ENCODE results near the gene HRCT1. TPM values are rescaled to one million over a fixed set of nuclear protein-coding genes. Genes with fewer than 3 reads are reported as not detected.

The HRCT1 gene
- total RNA-seq, 1 donor from 2014 or later = not detected

DNA sequence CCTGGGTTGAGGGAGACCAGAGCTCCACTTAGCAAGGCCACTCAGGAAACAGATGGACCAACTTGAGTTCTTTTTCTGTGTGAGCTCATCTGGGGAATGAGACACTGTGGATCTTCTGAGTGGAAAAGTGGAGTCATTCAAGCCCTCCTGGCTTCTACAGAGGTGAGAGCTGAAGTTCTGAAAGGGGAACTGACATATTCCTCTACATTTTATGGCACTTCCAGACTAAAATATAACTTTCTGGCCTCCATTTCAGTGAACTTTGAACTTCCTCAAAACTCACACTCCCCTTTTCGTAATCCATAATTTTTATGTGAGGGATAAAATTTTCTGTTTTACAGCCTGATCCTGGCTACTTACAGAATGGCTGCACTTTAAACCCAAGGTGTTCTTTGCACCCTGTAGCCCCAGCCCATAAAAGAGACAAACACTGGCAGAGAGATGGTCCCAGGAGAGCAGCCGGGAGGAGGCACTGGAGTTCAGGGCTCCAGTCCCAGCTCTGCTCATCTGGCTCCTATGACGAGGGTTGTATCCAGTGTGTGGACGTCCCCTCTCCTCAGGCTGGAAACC lies 14.1 kb downstream of the HRCT1 start:
- TF ChIP-seq, protein P1, sequence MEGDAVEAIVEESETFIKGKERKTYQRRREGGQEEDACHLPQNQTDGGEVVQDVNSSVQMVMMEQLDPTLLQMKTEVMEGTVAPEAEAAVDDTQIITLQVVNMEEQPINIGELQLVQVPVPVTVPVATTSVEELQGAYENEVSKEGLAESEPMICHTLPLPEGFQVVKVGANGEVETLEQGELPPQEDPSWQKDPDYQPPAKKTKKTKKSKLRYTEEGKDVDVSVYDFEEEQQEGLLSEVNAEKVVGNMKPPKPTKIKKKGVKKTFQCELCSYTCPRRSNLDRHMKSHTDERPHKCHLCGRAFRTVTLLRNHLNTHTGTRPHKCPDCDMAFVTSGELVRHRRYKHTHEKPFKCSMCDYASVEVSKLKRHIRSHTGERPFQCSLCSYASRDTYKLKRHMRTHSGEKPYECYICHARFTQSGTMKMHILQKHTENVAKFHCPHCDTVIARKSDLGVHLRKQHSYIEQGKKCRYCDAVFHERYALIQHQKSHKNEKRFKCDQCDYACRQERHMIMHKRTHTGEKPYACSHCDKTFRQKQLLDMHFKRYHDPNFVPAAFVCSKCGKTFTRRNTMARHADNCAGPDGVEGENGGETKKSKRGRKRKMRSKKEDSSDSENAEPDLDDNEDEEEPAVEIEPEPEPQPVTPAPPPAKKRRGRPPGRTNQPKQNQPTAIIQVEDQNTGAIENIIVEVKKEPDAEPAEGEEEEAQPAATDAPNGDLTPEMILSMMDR (conservative IDR thresholded peaks at IDR 0.05) = no peak
- DNase-seq (ENCODE audit: low read depth, low spot score) = no peak
- no peaks in the 10 kb centered on the region for H3K27me3 Mint-ChIP-seq (ENCODE audit: low read depth)
- no peak overlapping the region for H3K27ac Mint-ChIP-seq (ENCODE audit: unreplicated experiment)
- H3K36me3 Mint-ChIP-seq (ENCODE audit: low read depth) = no peaks in the 10 kb centered on the region
- H3K4me3 Mint-ChIP-seq = no peak overlapping the region
- peaks cover 15% of the 10 kb centered on the region for H3K4me1 Mint-ChIP-seq
- H3K9me3 Mint-ChIP-seq = no peaks in the 10 kb centered on the region

DNA sequence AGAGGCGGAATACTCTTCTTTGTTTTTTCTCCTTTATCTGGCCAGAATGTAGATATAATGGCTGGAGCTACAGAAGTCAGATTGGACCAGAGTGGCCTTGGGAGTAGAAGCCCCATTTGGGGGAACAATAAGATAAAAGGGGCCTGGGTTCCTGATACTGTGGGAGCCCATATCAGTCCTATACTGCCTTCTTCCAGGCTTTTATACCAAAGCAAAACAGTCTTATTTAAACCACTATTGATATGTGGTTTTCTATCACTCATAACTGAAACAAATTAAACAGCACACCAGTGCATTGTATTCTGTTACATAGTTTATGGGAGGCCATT lies 17.6 kb downstream of the HRCT1 start:
- no peak for DNase-seq (ENCODE audit: low read depth, low spot score)
- no peak overlapping the region for H3K27ac Mint-ChIP-seq (ENCODE audit: unreplicated experiment)
- H3K36me3 Mint-ChIP-seq (ENCODE audit: low read depth) = no peaks in the 10 kb centered on the region
- H3K27me3 Mint-ChIP-seq (ENCODE audit: low read depth) = peaks cover 7% of the 10 kb centered on the region
- TF ChIP-seq, protein P1 (conservative IDR thresholded peaks at IDR 0.05) = no peak
- H3K4me1 Mint-ChIP-seq = peaks cover 15% of the 10 kb centered on the region
- H3K9me3 Mint-ChIP-seq = no peaks in the 10 kb centered on the region
- H3K4me3 Mint-ChIP-seq = no peak overlapping the region

DNA sequence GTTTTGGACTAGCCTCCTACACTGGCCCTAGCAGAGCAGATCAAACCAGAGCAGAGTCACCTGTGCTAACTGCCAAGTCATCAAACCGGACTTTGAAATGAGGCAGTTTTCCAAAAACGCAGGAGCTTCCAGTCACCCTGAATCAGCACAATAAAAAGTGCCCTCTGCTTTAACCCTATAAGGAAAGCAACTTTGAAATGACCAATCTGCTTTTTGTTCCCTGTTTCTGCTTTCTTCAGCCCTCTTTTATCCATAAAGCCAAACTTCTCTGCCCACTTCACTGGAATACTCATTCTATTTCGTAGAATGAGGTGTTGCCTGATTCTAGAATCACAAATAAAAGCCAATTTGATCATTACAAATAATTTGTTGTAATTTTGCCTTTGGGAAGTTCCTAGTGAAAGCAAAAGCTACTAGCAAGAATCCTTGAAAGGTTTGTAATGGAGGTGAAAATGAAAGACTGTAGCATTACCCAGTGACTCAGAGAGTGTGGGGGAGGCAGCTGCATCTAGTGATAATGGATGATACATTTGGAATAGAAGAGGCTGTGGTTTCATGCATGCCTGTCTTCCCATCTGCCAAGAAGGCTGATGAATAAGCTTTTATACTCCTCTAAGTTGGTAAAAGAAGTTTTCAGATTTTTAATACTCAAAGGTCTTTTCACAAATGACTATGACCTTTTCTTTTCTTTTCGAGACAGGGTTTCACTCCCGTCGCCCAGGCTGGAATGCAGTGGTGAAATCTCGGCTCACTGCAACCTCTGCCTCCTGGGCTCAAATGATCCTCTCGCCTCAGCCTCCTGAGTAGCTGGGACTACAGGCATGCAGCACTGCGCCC lies 18.1 kb downstream of the HRCT1 start:
- H3K4me3 Mint-ChIP-seq = no peak overlapping the region
- H3K27ac Mint-ChIP-seq (ENCODE audit: unreplicated experiment) = no peak overlapping the region

DNA sequence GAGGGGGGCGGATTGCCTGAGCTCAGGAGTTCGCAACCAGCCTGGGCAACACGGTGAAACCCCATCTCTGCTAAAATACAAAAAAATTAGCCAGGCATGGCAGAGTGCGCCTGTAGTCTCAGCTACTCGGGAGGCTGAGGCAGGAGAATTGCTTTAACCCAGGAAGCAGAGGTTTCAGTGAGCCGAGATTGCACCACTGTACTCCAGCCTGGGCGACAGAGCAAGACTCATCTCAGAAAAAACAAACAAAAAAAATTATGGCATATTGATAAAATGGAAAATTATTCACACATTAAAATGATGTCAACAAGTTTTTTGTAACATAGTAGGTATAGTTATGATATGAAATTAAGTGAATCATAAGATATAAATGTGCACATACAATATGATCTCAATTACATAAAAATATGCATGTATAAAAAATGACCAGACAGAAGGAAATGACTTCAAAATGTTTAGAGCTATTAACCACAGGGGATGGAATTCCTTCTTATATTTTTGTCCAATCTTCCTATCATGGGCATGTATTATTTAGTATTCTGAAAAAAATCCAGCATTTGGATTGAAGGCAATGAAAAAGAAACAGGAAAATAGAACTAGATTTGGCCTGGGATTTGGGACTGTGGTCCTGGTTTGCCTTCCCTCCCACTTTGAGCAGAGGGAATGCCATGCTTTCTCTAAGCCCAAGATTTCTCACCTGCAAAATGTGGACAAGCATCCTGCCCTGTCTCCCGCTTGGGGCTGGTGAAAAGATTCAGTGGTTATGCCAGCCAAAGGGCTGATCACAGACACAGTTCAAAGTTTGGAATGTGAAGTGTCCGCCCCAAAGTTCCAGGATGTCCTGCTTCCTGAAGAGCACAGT lies 22.8 kb downstream of the HRCT1 start:
- peaks cover 19% of the 10 kb centered on the region for H3K27me3 Mint-ChIP-seq (ENCODE audit: low read depth)
- H3K27ac Mint-ChIP-seq (ENCODE audit: unreplicated experiment) = no peak overlapping the region
- H3K9me3 Mint-ChIP-seq = no peaks in the 10 kb centered on the region
- H3K36me3 Mint-ChIP-seq (ENCODE audit: low read depth) = no peaks in the 10 kb centered on the region
- no peak overlapping the region for H3K4me3 Mint-ChIP-seq
- DNase-seq (ENCODE audit: low read depth, low spot score) = no peak
- H3K4me1 Mint-ChIP-seq = peaks cover 10% of the 10 kb centered on the region
- TF ChIP-seq, protein P1 (conservative IDR thresholded peaks at IDR 0.05) = no peak

More for the DNA sequence above, 18.1 kb downstream of the HRCT1 start:
- TF ChIP-seq, protein P1 (conservative IDR thresholded peaks at IDR 0.05) = no peak
- Mint-ChIP-seq H3K4me1 (peaks cover 15% of the 10 kb centered on the region), H3K36me3 (ENCODE audit: low read depth) (no peaks in the 10 kb centered on the region), H3K9me3 (no peaks in the 10 kb centered on the region), H3K27me3 (ENCODE audit: low read depth) (peaks cover 7% of the 10 kb centered on the region)
- DNase-seq (ENCODE audit: low read depth, low spot score) = no peak

DNA sequence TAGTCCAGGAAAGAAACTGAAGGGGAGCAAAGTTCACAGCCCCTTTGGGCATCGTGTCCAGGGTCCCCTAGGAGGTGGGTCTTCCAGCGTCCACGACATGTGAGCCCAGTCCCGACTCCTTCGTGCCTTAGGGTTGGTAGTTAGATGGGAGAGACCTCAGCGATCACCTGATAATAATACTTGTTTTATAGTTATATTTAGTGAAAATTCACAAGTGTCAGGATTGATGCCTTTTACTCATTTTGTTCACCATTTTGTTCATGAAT lies 23.4 kb downstream of the HRCT1 start:
- no peak for DNase-seq (ENCODE audit: low read depth, low spot score)
- no peak overlapping the region for H3K4me3 Mint-ChIP-seq
- no peak overlapping the region for H3K27ac Mint-ChIP-seq (ENCODE audit: unreplicated experiment)
- H3K9me3 Mint-ChIP-seq = no peaks in the 10 kb centered on the region
- TF ChIP-seq, protein P1 (conservative IDR thresholded peaks at IDR 0.05) = no peak
- H3K4me1 Mint-ChIP-seq = peaks cover 4% of the 10 kb centered on the region
- H3K36me3 Mint-ChIP-seq (ENCODE audit: low read depth) = no peaks in the 10 kb centered on the region
- peaks cover 20% of the 10 kb centered on the region for H3K27me3 Mint-ChIP-seq (ENCODE audit: low read depth)

Measured in neural crest cell (in vitro differentiated cells).